ENCODE data around the gene PLEKHA1.
A peak's percentile ranks its signal among the peaks of the same experiment; 100 is the strongest.

The PLEKHA1 gene

GRCh38 chr10:122373108-122373507 is 1.4 kb upstream of the PLEKHA1 start:
- no peak for TF ChIP-seq POLR2A (IDR thresholded peaks at IDR 0.05; ENCODE audit: extremely low read depth, insufficient read length)
- TF ChIP-seq MAX (IDR thresholded peaks at IDR 0.05; ENCODE audit: low read depth, low read length): no peak
- TF ChIP-seq MYC (IDR thresholded peaks at IDR 0.05; ENCODE audit: low read depth, low read length): no peak
- no peak for TF ChIP-seq CTCF (IDR thresholded peaks at IDR 0.05; ENCODE audit: low read depth, low read length)
- DNase-seq (ENCODE audit: low read depth): no peak
- no peak overlapping the region for H3K4me3 ChIP-seq (ENCODE audit: low read depth, low read length)

- DNase-seq (ENCODE audit: low read depth): no peak
- peak overlapping the region; percentile 30 for H3K4me3 ChIP-seq (ENCODE audit: low read depth, low read length)
- no peak for TF ChIP-seq MAX (IDR thresholded peaks at IDR 0.05; ENCODE audit: low read depth, low read length)
- no peak for TF ChIP-seq CTCF (IDR thresholded peaks at IDR 0.05; ENCODE audit: low read depth, low read length)
- no peak for TF ChIP-seq MYC (IDR thresholded peaks at IDR 0.05; ENCODE audit: low read depth, low read length)
- TF ChIP-seq POLR2A (IDR thresholded peaks at IDR 0.05; ENCODE audit: extremely low read depth, insufficient read length): no peak
Measured at GRCh38 chr10:122373721-122374120, 787 bp upstream of the PLEKHA1 start.

GRCh38 chr10:122374859-122375678 is 561 bp downstream of the PLEKHA1 start:
- DNase-seq (ENCODE audit: low read depth): peak; percentile 64
- TF ChIP-seq CTCF (IDR thresholded peaks at IDR 0.05; ENCODE audit: low read depth, low read length) (no peak), POLR2A (IDR thresholded peaks at IDR 0.05; ENCODE audit: extremely low read depth, insufficient read length) (no peak), MAX (IDR thresholded peaks at IDR 0.05; ENCODE audit: low read depth, low read length) (no peak), MYC (IDR thresholded peaks at IDR 0.05; ENCODE audit: low read depth, low read length) (no peak)
- H3K4me3 ChIP-seq (ENCODE audit: low read depth, low read length): peak overlapping the region; percentile 40

- TF ChIP-seq POLR2A (IDR thresholded peaks at IDR 0.05; ENCODE audit: extremely low read depth, insufficient read length): no peak
- no peak for TF ChIP-seq CTCF (IDR thresholded peaks at IDR 0.05; ENCODE audit: low read depth, low read length)
- no peak for TF ChIP-seq MYC (IDR thresholded peaks at IDR 0.05; ENCODE audit: low read depth, low read length)
- no peak for TF ChIP-seq MAX (IDR thresholded peaks at IDR 0.05; ENCODE audit: low read depth, low read length)
- DNase-seq (ENCODE audit: low read depth): no peak
- H3K4me3 ChIP-seq (ENCODE audit: low read depth, low read length): peak overlapping the region; percentile 40
Measured at GRCh38 chr10:122375679-122376160, 1.2 kb downstream of the PLEKHA1 start.

- no peak overlapping the region for H3K4me3 ChIP-seq (ENCODE audit: low read depth, low read length)
- no peak for DNase-seq (ENCODE audit: low read depth)
- no peak for TF ChIP-seq POLR2A (IDR thresholded peaks at IDR 0.05; ENCODE audit: extremely low read depth, insufficient read length)
- TF ChIP-seq CTCF (IDR thresholded peaks at IDR 0.05; ENCODE audit: low read depth, low read length): no peak
- no peak for TF ChIP-seq MAX (IDR thresholded peaks at IDR 0.05; ENCODE audit: low read depth, low read length)
- TF ChIP-seq MYC (IDR thresholded peaks at IDR 0.05; ENCODE audit: low read depth, low read length): no peak
Measured at GRCh38 chr10:122376364-122376961, 2.0 kb downstream of the PLEKHA1 start.

All from NB4 (cell line).